ENCODE data around the gene C10orf105. TPM values are rescaled to one million over a fixed set of nuclear protein-coding genes. Genes with fewer than 3 reads are reported as not detected.

Gene C10orf105
- total RNA-seq, 2 donors from 2014 or later: 0.13 to 0.33 TPM

DNA sequence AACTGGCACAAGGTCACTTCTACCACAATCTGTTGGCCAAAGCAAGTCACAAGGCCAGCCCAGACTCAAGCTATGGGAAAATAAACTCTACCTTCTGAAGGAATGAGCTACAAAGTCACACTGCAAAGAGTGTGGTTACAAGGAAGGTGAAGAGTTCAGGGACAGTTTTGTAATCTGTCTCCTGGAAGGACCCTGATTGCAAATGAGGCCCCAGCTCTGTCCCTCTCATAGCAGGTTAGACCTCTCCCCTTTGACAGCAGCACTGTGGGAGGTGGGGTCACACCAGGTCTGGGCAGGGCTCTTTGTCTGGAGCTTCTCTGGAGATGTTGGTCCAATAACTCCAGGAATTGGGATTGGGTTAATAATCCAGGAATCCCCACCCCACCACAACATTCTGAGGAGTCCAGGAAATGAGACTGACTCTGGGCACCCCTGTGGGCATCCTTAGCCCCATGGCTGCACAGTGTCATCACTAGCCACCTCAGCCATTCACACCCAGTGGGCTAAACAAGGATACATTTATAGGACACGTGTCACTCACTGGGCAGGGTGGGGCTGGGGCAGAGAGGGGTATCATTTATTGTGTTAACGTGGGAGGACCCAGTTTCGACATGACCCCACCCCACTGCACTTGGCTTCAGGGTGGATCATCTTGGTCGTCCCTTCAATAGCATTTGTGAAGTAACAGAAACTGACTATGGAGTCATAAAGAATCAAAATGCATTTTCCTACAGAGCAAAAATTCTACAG lies 23.7 kb upstream of the C10orf105 start:
- Mint-ChIP-seq H3K4me1 (peaks cover 6% of the 10 kb centered on the region), H3K27me3 (ENCODE audit: insufficient read depth) (peaks cover 2% of the 10 kb centered on the region), H3K4me3 (no peak overlapping the region), H3K27ac (no peak overlapping the region), H3K9me3 (no peaks in the 10 kb centered on the region), H3K36me3 (ENCODE audit: low read depth) (no peaks in the 10 kb centered on the region)
- TF ChIP-seq, protein P1, sequence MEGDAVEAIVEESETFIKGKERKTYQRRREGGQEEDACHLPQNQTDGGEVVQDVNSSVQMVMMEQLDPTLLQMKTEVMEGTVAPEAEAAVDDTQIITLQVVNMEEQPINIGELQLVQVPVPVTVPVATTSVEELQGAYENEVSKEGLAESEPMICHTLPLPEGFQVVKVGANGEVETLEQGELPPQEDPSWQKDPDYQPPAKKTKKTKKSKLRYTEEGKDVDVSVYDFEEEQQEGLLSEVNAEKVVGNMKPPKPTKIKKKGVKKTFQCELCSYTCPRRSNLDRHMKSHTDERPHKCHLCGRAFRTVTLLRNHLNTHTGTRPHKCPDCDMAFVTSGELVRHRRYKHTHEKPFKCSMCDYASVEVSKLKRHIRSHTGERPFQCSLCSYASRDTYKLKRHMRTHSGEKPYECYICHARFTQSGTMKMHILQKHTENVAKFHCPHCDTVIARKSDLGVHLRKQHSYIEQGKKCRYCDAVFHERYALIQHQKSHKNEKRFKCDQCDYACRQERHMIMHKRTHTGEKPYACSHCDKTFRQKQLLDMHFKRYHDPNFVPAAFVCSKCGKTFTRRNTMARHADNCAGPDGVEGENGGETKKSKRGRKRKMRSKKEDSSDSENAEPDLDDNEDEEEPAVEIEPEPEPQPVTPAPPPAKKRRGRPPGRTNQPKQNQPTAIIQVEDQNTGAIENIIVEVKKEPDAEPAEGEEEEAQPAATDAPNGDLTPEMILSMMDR (conservative IDR thresholded peaks at IDR 0.05): no peak
- Histone ChIP-seq H3K9me3 (ENCODE audit: control insufficient read depth, low read length) (no peaks in the 10 kb centered on the region), H3K4me3 (ENCODE audit: low read length) (no peak overlapping the region), H3K27me3 (ENCODE audit: control insufficient read depth, insufficient read depth, low read length, poor library complexity, severe bottlenecking) (no peaks in the 10 kb centered on the region), H3K4me1 (ENCODE audit: control insufficient read depth, insufficient read depth, low read length) (no peaks in the 10 kb centered on the region), H3K27ac (ENCODE audit: low read depth, low read length) (no peak overlapping the region), H3K9ac (ENCODE audit: extremely low read depth, low read length, poor library complexity, severe bottlenecking) (no peak overlapping the region), H3K36me3 (ENCODE audit: control insufficient read depth, insufficient read depth, low read length) (no peaks in the 10 kb centered on the region)
- no peak for DNase-seq
- WGBS, 2 experiments (ENCODE audit: insufficient coverage in 1 of 2, insufficient read length in 1 of 2): 89 to 100% methylated on average over 1 to 4 of the region's 4 CpGs

DNA sequence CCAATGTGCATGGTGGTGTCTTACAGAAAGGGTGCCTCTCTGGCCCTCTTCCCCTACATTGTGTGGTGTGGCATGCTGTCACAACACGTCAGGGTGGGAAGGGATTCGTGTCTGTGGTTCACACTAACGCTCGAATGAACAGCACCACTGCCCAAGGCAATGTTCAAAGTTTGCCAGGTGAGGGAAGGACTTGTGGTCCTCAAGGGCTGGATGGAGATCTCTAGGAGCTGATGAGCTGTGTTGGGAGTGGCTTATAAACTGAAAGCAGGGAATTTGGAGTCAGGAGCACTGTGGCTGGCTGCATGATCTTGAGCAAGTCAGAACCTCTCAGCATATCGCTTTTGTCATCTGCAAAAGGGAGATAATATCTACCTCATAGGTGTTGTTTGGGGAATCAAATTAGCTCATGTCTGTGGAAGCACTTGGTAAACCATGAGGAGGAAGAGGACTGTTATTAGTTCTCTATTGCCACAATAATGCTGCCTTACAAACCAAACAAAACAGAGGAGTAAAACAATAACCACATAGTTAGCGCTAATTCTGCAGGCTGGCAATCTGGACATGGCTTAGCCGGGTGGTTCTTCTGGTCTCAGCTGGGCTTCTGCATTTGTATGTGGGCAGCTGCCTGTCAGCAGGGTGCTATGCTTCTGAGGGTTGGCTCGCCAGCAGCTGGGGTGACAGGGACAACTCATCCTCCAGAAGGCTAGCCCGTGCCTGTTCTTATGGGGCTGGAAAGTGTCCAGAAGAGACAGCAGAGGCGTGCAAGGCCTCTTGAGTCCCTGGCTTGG lies 22.9 kb upstream of the C10orf105 start:
- H3K36me3 Mint-ChIP-seq (ENCODE audit: low read depth): no peaks in the 10 kb centered on the region
- WGBS, 2 experiments (ENCODE audit: insufficient coverage in 1 of 2, insufficient read length in 1 of 2): 89 to 94% methylated on average over 9 to 10 of the region's 10 CpGs
- TF ChIP-seq, protein P1 (conservative IDR thresholded peaks at IDR 0.05): no peak
- Histone ChIP-seq H3K9ac (ENCODE audit: extremely low read depth, low read length, poor library complexity, severe bottlenecking) (no peak overlapping the region), H3K9me3 (ENCODE audit: control insufficient read depth, low read length) (no peaks in the 10 kb centered on the region), H3K27ac (ENCODE audit: low read depth, low read length) (no peak overlapping the region), H3K4me1 (ENCODE audit: control insufficient read depth, insufficient read depth, low read length) (no peaks in the 10 kb centered on the region), H3K36me3 (ENCODE audit: control insufficient read depth, insufficient read depth, low read length) (no peaks in the 10 kb centered on the region), H3K4me3 (ENCODE audit: low read length) (no peak overlapping the region), H3K27me3 (ENCODE audit: control insufficient read depth, insufficient read depth, low read length, poor library complexity, severe bottlenecking) (no peaks in the 10 kb centered on the region)
- no peaks in the 10 kb centered on the region for H3K9me3 Mint-ChIP-seq
- no peak for DNase-seq
- H3K27me3 Mint-ChIP-seq (ENCODE audit: insufficient read depth): peaks cover 2% of the 10 kb centered on the region
- no peak overlapping the region for H3K4me3 Mint-ChIP-seq
- no peak overlapping the region for H3K27ac Mint-ChIP-seq
- H3K4me1 Mint-ChIP-seq: peaks cover 6% of the 10 kb centered on the region

DNA sequence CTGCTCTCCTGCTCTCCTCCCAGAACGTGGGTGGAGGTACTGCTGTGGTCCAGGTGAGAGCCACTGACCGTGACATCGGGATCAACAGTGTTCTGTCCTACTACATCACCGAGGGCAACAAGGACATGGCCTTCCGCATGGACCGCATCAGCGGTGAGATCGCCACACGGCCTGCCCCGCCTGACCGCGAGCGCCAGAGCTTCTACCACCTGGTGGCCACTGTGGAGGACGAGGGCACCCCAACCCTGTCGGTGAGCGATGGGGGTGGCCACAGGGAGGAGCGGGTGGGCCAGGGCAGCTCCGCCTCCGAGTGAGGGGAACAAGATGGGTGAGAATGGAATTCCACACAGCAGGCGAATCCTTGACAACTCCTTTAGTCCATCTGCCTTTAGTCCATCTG lies 22.1 kb upstream of the C10orf105 start:
- H3K27ac Mint-ChIP-seq: no peak overlapping the region
- peaks cover 4% of the 10 kb centered on the region for H3K4me1 Mint-ChIP-seq
- Histone ChIP-seq H3K36me3 (ENCODE audit: control insufficient read depth, insufficient read depth, low read length) (no peaks in the 10 kb centered on the region), H3K27ac (ENCODE audit: low read depth, low read length) (no peak overlapping the region), H3K27me3 (ENCODE audit: control insufficient read depth, insufficient read depth, low read length, poor library complexity, severe bottlenecking) (no peaks in the 10 kb centered on the region), H3K4me1 (ENCODE audit: control insufficient read depth, insufficient read depth, low read length) (no peaks in the 10 kb centered on the region), H3K4me3 (ENCODE audit: low read length) (no peak overlapping the region), H3K9me3 (ENCODE audit: control insufficient read depth, low read length) (no peaks in the 10 kb centered on the region), H3K9ac (ENCODE audit: extremely low read depth, low read length, poor library complexity, severe bottlenecking) (no peak overlapping the region)
- no peak overlapping the region for H3K4me3 Mint-ChIP-seq
- DNase-seq: no peak
- 92 to 99% methylated on average over 16 to 20 of the region's 20 CpGs for WGBS, 2 experiments (ENCODE audit: insufficient coverage in 1 of 2, insufficient read length in 1 of 2)
- peaks cover 2% of the 10 kb centered on the region for H3K27me3 Mint-ChIP-seq (ENCODE audit: insufficient read depth)
- no peaks in the 10 kb centered on the region for H3K9me3 Mint-ChIP-seq
- TF ChIP-seq, protein P1 (conservative IDR thresholded peaks at IDR 0.05): no peak
- no peaks in the 10 kb centered on the region for H3K36me3 Mint-ChIP-seq (ENCODE audit: low read depth)
